ENCODE data around the gene CDH4.

The CDH4 gene

GRCh38 chr20:61767761-61768494 lies 515.9 kb downstream of the CDH4 start:
- no peak for DNase-seq (ENCODE audit: low spot score)

GRCh38 chr20:61768571-61769285 lies 516.7 kb downstream of the CDH4 start:
- no peak for DNase-seq (ENCODE audit: low spot score)

- no peak for DNase-seq (ENCODE audit: low spot score)
Measured at GRCh38 chr20:61769286-61769832, 517.3 kb downstream of the CDH4 start.

- DNase-seq (ENCODE audit: low spot score), result no peak
Measured at GRCh38 chr20:61770113-61770585, 518.1 kb downstream of the CDH4 start.

GRCh38 chr20:61771805-61772350 lies 519.8 kb downstream of the CDH4 start:
- no peak for DNase-seq (ENCODE audit: low spot score)

- no peak for DNase-seq (ENCODE audit: low spot score)
Measured at GRCh38 chr20:61772828-61773631, 521.0 kb downstream of the CDH4 start.

GRCh38 chr20:61773926-61774587 lies 522.0 kb downstream of the CDH4 start:
- DNase-seq (ENCODE audit: low spot score), result no peak

GRCh38 chr20:61775423-61775822 lies 523.4 kb downstream of the CDH4 start:
- DNase-seq (ENCODE audit: low spot score), result no peak

- no peak for DNase-seq (ENCODE audit: low spot score)
Measured at GRCh38 chr20:61776491-61777075, 524.5 kb downstream of the CDH4 start.

GRCh38 chr20:61777773-61778494 lies 525.9 kb downstream of the CDH4 start:
- no peak for DNase-seq (ENCODE audit: low spot score)

- DNase-seq (ENCODE audit: low spot score), result no peak
Measured at GRCh38 chr20:61778495-61778863, 526.4 kb downstream of the CDH4 start.

- DNase-seq (ENCODE audit: low spot score), result no peak
Measured at GRCh38 chr20:61779176-61779965, 527.3 kb downstream of the CDH4 start.

GRCh38 chr20:61780066-61780465 lies 528.0 kb downstream of the CDH4 start:
- no peak for DNase-seq (ENCODE audit: low spot score)

- DNase-seq (ENCODE audit: low spot score), result no peak
Measured at GRCh38 chr20:61784801-61785566, 532.9 kb downstream of the CDH4 start.

- DNase-seq (ENCODE audit: low spot score), result no peak
Measured at GRCh38 chr20:61785567-61785816, 533.4 kb downstream of the CDH4 start.

- no peak for DNase-seq (ENCODE audit: low spot score)
Measured at GRCh38 chr20:61786230-61786629, 534.2 kb downstream of the CDH4 start.

GRCh38 chr20:61788343-61788742 lies 536.3 kb downstream of the CDH4 start:
- DNase-seq (ENCODE audit: low spot score), result no peak

- DNase-seq (ENCODE audit: low spot score), result no peak
Measured at GRCh38 chr20:61789329-61789728, 537.3 kb downstream of the CDH4 start.
